HG03025 (cell line): Measurements from ENCODE around the gene PCSK5.

ENCODE experiments used
- ATAC-seq: cut with Tn5 transposase; IDR thresholded peaks from one replicate; pipeline ENCODE4 v1.9.1; 2021; ENCODE audit warnings: mild to moderate bottlenecking, moderate library complexity; ENCODE audit not compliant: unreplicated experiment, low FRiP score

PCSK5 gene

DNA sequence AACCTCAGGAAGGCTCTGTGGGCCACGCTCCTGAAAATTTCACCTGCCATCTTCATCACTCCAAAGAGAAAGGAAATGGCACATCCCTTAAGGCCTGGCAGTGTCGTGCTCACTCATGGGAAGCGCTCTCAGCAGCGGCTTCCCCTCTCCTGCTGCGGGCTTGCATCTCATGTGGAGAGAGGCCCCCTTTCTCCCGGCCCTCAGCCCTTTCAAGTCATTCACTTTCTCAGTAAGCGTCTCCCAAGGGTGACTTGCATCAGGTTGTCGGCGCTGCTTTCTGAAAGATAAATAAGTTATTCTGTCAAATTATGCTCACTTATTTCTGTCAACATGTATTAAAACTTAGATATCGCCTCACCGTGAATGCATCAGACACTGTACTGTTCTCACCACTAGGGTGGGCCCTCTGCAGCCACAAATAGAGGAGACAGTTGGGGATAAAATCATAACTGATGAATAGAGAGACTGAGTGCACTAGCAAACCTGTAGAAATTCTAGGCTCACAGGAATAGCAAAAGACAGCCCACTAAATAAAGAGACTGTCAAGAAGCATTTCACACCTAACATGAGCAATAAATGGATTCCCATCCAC, 329.2 kb downstream of the PCSK5 start:
- ATAC-seq = no peak

DNA sequence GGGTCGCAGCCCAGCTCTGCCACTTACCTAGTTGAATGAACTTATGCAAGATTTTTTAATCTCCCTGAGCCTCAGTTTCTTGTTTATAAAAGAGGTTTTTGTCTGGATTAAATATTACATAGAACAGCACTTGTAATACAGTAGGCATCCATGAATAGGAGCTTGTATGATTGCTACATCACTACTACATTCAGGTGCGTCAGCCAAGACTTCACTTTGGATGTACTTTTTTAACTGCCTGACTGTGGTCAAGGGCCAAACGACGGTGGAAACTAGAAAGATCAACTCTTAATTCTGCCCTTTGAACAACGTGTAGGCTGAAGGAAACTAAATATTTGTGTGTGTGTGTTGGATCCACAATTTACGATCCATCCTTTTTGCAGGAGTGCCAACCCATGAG, 330.9 kb downstream of the PCSK5 start:
- no peak for ATAC-seq

DNA sequence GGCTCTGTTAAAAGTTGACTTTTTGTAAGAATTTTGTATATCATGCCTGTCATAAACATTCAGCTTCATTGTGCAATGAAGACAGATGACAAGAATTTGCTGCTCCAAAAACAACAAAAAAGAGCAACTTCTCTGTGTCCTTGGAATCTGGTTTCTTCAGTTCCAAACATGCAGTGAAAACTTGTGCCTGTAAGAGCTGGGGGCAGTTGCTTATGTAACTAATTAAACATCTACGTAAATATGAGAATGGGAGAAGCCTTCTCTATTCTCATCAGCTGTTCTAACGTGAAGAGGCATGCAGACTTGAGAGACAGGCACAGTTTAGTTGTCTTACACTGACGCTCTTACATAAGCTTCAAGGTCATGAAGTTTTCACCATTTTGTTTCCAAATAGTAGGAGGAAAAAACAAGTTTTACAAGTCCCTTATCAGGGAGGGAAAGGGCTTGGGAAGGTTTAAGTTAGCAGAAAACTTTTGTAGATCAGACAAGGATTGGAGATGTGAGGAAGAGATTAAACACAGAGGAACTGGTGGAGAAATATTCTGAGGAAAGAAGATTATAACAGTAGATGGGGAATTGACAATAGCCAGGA, 333.4 kb downstream of the PCSK5 start:
- ATAC-seq = no peak

DNA sequence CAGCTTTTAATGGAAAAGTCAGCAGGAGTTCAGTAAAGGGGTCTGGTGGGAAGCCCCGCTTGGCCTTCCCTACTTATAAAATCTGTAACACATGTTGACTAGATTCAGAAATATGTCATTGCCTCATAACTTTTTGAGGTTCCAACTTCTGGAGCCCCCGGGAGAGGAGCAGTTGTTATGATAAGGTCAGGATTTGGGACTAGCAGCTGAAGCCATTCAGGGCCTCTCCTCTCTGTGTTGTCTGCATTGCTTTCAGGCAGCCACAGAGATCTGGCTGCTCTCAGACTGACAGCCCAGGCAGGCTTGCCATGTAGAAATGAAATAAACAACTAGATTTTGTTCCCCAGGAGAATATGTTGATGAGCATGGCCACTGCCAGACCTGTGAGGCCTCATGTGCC, 336.7 kb downstream of the PCSK5 start:
- ATAC-seq = no peak

DNA sequence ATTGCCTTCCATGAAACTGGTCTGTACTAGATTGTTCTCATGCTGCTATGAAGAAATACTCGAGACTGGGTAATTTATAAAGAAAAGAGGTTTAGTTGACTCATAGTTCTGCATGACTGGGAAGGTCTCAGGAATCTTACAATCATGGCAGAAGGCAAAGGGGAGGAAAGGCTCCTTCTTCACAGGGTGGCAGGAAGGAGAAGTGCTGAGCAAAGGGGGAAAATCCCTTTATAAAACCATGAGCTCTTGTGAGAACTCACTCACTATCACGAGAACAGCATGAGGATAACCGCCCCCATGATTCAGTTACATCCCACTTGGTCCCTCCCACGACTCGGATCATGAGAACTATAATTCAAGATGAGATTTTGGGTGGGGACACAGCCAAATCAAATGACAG, 340.5 kb downstream of the PCSK5 start:
- ATAC-seq = no peak

DNA sequence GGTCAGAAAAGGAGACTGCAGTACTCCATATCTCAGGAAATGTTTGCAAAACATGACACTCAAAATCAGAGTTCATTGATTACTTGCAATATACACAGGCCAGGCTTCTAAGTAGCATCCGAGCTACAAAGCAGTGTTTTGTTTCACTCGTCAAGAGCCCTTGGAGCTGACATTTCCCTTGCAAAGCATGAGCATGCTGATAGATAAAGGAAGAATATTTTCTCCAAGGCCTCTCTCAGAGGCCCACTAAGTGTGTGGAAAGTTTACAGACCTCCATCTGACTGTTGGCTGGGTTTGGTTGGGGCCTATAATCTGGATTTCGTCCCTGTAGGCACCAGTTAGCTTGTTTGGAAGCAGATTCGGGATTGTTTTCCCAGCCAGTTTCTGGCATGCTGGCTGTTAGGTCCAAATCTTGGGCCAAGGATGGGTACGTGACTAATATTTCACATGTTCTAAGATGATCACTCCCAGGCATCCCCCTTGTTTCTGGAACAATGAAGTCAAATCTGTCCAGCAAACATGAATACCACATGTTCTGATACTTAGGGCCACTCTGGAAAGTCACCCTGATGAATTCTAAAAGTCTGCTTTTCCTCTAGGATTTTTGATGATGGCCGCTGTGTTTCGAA, 342.5 kb downstream of the PCSK5 start:
- ATAC-seq = no peak

DNA sequence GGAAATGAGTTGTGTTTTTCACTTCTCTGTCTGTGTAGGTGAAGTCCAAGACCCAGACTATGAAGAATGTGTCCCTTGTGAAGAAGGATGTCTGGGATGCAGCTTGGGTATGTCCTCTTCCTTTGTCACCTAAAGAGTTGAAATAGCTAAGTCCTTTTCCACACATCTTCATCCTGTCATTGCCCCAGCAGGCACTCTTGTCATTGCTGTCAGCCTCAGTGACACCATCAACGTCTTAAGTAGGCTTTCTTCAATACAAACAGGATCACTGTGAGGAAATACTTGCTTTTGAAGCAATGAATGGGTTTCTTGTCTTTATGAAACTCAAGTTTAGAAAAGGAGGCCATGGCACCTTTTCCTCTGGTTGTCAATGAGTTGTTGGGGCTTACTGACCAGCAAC, 350.1 kb downstream of the PCSK5 start:
- ATAC-seq = no peak

DNA sequence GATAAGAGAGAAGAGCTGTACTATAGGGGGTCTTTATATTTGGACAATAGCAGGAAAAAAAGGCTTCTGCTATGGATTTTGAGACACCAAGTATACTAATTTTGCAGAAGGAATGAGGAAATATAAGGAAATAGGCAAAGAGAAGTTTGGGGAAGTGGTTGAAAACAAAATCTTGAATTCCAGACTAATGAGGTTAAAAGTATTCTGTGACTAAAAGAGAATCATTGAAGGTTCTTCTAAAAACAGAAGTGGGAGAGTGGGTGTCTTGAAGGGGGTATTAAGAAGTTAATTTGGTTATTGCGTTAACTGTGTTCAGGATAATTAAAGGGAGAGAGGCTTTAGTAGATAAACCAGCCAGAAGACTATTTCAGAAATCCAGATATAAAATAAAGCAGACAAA, 355.0 kb downstream of the PCSK5 start:
- no peak for ATAC-seq

DNA sequence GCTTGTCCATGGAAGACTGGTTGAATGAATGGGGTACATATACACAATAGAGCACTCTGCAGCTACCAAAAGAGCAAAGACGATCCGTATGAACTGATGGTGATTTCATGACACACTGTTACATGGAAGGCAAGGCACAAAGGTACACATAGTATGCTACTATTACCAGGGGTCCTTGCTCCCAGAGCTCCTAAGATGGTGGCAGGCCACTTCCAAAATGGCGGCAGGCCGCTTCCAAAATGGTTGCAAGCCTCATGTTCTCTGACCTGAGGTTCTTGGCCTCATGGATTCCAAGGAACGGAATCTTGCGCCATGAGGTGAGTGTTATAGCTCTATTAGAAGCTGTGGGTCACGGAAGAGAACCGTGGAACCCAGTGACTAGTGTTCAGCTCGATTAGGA, 356.2 kb downstream of the PCSK5 start:
- no peak for ATAC-seq

DNA sequence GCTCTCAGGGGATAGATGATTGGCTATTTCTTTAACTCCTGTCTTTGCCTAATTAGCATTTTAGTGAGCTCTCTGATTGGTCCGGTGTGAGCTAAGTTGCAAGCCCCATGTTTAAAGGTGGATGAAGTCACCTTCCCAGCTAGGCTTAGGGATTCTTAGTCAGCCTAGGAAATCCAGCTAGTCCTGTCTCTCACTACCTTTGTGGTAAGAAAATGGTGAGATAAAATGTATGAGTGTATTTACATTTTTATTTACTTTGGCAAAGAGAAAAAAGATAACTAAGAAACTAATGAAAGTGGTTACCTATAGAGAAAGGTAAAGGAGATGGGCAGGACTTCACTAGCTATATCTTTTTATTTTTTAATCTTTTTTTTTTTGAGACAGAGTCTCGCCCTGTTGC, 357.0 kb downstream of the PCSK5 start:
- ATAC-seq = no peak

DNA sequence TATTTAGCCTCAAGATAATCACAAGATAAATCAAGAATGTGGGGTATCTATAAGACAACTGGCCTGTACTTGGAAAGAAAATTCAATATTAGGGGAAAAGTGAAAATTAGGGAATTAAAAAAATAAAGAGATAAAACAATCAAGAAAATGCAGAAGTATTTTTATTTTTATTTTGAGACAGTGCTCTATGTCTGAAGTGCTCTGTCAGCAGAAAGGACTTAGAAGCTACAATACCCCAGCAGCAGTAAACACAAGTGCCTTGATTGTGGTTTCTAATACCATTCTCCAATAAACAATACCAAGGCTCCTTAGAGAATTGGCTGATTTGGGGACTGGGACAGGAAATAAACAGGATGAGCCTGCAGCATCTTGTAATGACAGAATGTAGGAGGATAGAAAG, 358.8 kb downstream of the PCSK5 start:
- no peak for ATAC-seq

DNA sequence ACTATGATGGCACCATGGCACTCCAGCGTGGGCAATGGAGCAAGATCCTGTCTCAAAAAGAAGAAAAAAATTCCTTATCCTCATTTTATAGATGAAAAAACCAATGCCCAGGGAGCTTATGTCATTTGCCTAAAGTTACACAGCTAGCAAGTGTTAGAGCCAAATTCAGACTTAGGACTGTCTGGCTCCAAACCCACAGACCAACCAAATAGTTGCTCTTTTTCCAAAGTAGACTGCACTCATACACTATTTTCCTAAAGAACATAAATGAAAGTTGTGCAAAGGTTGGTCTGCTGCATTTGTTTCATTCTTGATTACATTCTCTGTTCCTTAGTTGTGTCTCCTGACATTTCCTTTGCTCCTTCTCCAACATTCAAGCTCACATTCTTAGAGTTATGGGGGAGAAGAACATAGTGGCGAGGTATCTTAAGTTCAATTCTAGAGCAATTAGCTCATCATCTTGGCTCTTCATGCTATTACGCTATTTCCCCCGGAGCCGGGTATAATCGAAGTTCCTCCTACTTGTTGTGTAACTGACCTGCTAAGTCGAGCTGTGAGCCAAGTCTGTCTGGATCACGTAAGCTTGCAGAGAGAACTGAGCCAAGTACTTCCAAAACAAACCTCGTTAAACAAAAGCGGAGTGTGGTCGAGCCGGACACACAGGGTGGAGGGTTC, 365.4 kb downstream of the PCSK5 start:
- ATAC-seq = no peak

DNA sequence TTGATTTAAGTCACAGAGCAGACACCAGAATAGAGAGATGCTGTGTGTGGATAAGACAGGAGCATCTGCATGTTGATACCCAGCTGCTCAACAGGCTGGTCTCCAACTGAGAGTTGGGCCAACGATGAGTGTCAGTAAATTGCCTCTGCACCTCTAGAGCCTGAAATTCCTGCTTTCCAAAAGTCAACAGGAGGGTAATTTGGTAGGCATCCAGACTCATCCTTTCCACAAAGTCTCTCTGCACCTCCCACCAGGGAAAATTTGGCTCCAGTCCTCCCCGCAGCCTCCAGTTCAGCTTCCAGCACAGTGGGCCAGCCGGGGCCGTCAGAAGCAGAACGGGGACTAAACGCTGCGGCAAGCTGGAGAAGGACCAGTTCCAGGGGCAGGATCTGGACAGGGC, 366.8 kb downstream of the PCSK5 start:
- no peak for ATAC-seq

DNA sequence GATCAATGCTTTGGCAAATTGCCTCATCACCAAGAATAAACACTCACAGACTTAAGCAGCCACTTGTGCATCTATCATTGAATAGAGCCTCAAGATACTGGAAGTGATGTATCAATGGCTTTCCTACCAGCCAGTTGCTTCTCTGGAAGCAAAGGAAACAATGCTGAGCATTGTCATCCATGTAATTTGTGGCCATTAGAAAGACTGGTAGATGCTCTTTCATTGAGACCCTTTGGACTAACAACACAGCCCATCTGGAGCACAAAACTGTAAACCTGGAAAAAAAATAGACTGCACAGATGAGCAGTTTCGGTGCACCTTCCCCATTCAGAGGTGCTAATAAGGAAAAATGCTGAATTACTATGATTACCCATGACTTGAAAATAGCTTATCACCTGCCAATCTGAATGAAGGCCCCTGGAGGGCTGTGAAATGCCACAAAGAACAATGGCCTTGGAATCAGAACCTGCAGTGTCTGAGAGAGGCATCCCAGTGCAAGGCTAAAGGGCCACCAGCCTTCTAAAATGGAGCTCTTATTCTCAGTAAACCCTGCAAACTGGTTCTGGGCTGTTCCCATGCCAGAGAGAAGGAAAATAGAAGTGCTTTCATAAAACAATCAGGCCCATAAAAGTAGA, 376.3 kb downstream of the PCSK5 start:
- no peak for ATAC-seq

DNA sequence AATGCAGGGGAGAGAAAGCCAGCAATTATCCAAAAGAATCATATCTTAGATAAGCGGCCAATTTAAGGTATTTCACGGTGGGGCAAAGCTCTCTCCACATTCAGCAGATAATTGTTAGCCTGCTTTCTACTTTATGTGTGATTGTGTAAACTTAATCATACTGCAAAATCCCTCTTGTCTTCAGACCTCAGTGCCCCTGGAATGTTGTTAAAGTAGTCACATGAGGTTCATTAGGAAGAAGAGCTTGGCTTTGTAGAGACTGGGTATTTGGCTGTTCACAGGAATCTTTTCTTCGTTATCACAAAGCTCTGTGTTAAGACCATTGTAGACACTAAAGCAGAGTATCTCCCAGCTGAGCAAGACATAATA, 376.8 kb downstream of the PCSK5 start:
- no peak for ATAC-seq

DNA sequence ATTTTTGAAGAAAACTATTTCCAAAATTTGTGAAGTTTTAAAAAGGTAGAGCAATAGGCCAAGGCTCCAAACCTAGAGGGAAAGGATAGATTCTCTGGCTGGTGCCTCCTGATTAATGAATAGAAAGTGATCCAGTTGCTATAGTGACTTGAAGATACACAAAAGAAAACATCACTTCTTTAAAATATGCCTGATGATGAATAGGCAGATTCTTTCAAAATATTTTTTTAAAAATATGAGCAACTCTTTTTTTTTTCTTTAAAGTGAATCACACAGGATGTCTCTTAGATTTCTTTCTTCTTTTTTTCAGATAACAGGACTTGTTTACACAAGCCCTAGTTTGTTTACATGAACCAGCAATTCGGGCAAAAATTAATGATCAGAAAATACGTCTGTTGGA, 379.3 kb downstream of the PCSK5 start:
- no peak for ATAC-seq

DNA sequence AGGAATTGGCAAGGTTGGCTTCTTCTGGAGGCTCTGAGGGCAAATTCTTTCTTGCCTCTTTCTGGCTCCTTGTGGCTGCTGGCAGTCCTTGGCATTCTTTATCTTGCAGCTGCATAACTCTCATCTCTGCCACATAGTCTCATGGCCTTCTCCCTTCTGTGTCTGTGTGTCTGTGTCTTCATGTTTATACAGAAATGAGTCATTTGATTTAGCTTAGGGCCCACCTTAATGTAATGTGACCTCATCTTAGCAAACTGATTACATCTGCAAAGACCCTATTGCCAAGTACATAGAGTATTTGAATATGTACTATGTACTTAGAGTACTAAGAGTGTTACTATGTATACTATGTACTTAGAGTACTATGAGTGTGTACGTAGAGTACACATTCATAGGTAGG, 381.3 kb downstream of the PCSK5 start:
- no peak for ATAC-seq

DNA sequence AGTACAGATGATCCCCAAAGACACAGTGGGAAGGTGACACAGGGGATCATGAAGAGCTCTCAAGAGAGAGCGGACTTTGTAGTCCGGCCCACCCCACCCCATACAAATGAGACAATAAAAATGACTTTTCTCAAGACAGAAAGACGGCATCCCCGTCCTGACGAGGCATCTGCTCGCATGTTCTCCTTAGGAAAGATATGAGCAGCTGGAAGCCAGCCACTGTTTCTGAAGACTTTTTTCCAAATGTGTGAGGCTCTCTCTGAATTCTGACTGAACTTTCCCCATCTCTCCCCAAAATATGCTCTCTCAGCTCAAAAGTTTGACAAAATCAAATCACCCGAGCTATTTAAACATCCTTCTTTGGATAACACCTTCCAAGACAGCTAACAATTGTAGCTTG, 398.6 kb downstream of the PCSK5 start:
- no peak for ATAC-seq

DNA sequence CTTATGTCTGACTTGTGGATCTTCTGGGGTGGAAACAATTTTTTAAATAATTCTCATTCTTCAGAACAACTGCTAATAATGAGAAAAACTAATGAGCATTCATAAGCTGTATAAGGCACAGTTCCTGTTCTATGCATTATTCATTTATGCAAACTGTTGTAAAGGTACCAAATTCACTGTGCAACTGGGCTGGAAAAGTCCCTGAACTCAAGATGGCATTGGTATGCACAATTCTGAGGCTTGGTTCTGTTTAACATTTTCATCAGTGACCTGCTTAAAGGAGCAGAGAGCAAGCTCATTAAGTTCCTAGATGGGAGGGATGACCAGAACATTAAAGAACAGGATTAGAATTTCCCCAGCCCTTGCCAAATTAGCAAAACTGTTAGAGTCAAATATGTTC, 399.2 kb downstream of the PCSK5 start:
- ATAC-seq = no peak

DNA sequence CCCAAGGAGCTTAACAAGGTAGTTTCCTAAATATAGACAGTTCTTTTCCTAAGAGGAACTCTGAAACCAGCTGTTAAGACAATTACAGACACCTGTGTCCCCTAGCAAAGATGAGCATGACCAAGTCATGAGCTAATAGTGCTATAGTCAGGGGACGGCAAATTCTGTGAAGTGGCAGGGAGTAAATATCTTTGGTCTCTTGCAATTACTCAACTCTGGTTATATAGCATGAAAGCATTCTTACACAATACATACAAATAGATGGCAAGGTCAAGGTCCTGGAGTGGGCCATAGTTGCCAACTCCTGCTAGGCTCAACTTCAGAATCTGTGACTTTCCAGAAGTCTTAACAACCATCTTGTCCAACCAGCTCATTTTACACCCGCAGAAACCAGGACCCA, 400.1 kb downstream of the PCSK5 start:
- no peak for ATAC-seq

DNA sequence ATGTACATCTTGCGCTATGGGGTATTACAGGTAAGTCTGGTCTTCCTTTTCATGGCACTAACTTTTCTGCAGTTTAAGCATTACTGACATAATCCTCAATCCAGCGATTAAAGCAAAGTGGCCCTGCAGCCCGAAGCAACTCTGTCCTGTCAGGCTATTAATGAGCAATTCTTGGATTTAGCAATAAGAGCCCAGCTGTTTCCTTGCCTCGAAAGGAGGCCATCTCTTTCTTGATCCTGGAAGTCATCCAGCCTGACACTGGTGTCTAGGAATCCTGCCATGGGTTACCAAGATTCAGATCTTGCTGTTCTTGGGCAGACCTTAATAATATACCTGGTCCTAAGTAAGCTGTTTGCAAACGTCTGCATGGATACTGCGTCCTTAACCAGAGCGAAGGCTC, 401.8 kb downstream of the PCSK5 start:
- ATAC-seq = no peak

DNA sequence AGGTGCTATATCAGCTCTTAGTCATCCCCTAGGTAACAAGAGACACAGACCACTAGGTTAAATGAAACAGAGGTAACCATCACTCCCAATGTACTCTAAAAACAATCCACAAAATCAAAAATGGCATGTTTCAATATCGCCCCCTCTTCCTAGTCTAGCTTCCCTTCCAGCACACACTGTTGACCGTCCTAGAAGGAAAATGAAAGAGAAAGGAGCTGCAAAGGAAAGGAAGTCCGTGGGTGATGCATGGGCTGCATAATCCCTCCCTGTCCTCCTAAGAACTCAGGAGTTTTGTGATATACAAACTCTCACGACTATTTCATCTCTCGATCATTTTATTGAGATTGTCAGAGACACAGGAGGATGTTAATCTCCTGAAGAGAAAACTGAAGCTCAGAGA, 402.2 kb downstream of the PCSK5 start:
- ATAC-seq = no peak
